ENCODE data around the gene CSNK1A1L. TPM values are rescaled to one million over a fixed set of nuclear protein-coding genes. Genes with fewer than 3 reads are reported as not detected.
A peak's percentile ranks its signal among the peaks of the same experiment; 100 is the strongest.

CSNK1A1L gene
- total and polyA plus RNA-seq, 11 donors = not detected

DNA sequence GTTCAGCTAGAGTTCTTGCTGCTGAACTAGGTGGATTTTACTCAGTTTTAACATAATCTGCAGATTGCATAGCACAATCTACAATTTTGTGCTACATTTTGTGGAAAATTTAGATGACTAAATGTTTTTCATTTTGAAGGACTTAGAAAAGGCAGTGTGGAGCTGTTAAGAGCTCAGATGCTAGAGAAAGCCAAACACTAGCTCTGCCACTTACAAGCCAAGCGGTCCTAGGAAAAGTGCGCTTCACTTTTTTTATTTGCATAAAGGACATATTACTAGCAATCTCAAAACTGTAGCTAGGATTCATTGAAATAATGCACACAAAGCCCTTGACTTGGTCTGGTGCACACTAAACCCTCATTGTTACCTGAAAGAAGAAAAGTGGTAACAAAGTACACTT, 8.1 kb upstream of the CSNK1A1L start:
- Histone ChIP-seq H3K4me1 (peaks cover 0 to 17% (median 4%) of the 10 kb centered on the region in 12 donors), H3K27me3 (no peaks in the 10 kb centered on the region), H3K36me3 (no peaks in the 10 kb centered on the region), H3K4me3 (no peak overlapping the region), H3K9me3 (no peaks in the 10 kb centered on the region), H3K27ac (no peak overlapping the region)
- ATAC-seq (no peak), DNase-seq (no peak)
- intact Hi-C loops (cut with DNase I) = loop anchor here in 1 of 10 donors (10.0 kb wide), 1 partner anchor 321 kb away; no protein-coding TSS in a partner anchor
- 91 to 99% (median 98%) methylated on average over 2 of the region's 2 CpGs for WGBS, 4 donors
- TF ChIP-seq, protein P1, sequence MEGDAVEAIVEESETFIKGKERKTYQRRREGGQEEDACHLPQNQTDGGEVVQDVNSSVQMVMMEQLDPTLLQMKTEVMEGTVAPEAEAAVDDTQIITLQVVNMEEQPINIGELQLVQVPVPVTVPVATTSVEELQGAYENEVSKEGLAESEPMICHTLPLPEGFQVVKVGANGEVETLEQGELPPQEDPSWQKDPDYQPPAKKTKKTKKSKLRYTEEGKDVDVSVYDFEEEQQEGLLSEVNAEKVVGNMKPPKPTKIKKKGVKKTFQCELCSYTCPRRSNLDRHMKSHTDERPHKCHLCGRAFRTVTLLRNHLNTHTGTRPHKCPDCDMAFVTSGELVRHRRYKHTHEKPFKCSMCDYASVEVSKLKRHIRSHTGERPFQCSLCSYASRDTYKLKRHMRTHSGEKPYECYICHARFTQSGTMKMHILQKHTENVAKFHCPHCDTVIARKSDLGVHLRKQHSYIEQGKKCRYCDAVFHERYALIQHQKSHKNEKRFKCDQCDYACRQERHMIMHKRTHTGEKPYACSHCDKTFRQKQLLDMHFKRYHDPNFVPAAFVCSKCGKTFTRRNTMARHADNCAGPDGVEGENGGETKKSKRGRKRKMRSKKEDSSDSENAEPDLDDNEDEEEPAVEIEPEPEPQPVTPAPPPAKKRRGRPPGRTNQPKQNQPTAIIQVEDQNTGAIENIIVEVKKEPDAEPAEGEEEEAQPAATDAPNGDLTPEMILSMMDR (IDR thresholded peaks at IDR 0.05) = no peak
- no peak for TF ChIP-seq POLR2A (IDR thresholded peaks at IDR 0.05)

DNA sequence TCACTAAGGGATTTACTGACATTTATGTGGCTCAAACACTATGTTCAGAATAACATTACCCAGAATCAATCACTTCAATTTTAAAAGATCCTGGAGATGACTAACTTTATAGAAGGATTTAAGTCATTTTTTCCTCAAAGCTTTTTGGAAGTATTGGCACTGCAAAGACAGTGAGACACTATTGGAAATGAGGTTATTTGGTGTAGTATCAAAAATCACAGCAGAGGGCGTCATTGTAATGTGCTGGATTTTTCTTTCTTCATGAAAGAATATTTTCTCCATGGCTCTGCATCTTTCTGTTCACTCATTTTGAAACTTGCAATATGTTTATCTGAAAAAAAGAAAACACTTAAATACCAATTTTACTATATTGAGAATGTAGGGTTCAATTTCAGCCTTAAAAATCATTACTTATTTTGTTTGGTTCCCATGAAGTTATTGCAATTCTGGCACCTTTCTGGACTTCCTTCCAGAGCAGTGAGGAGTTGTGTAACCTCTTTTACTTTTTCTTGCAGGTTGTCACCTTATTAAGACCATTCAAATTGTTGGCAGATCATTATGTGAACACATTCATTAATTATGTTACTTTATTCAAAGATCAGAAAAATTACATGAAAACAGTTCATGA, 3.7 kb upstream of the CSNK1A1L start:
- TF ChIP-seq, protein P1 (IDR thresholded peaks at IDR 0.05) = peak; percentile 38 to 83 (median 69)
- no peak for TF ChIP-seq POLR2A (IDR thresholded peaks at IDR 0.05)
- Histone ChIP-seq H3K27me3 (no peaks in the 10 kb centered on the region), H3K4me3 (no peak overlapping the region), H3K36me3 (no peaks in the 10 kb centered on the region), H3K9me3 (no peaks in the 10 kb centered on the region), H3K4me1 (peaks cover 0 to 7% (median 0%) of the 10 kb centered on the region in 12 donors), H3K27ac (no peak overlapping the region)
- WGBS, 4 donors = 0 to 8% (median 2%) methylated on average over 1 of the region's 1 CpG
- DNase-seq = no peak
- ATAC-seq = peak; percentile 52 to 74 (median 58)
- intact Hi-C loops (cut with DNase I) = loop anchor here in 7 of 10 donors (1.0 to 10.0 kb wide), 4 partner anchors 186 to 494 kb away; no protein-coding TSS in a partner anchor

DNA sequence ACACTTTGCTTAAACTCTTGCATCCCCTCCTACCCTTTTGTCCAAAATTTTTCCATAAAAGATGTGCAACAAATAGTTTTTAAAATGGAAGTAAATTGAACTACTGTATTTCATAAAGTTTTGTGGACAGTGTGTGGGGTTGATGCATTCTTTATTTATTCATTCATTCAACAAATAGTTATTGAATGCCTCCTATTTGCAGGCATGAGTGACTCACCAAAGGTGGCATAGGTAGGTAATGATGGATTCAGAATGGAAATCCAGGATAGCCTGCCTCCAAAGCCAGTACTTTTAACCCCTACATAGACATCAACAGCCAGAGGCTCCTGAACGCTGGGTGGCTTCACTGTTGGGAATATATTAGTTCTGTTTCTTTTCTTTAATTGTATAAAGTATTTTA, 2.4 kb upstream of the CSNK1A1L start:
- Histone ChIP-seq H3K27me3 (no peaks in the 10 kb centered on the region), H3K27ac (no peak overlapping the region), H3K36me3 (no peaks in the 10 kb centered on the region), H3K4me3 (no peak overlapping the region), H3K9me3 (no peaks in the 10 kb centered on the region), H3K4me1 (peaks cover 0 to 7% (median 0%) of the 10 kb centered on the region in 12 donors)
- intact Hi-C loops (cut with DNase I) = loop anchor here in 7 of 10 donors (1.0 to 10.0 kb wide), 4 partner anchors 187 to 497 kb away; no protein-coding TSS in a partner anchor
- DNase-seq = no peak
- 80 to 89% (median 85%) methylated on average over 1 of the region's 1 CpG for WGBS, 4 donors
- ATAC-seq = no peak
- TF ChIP-seq, protein P1 (IDR thresholded peaks at IDR 0.05) = no peak
- no peak for TF ChIP-seq POLR2A (IDR thresholded peaks at IDR 0.05)

DNA sequence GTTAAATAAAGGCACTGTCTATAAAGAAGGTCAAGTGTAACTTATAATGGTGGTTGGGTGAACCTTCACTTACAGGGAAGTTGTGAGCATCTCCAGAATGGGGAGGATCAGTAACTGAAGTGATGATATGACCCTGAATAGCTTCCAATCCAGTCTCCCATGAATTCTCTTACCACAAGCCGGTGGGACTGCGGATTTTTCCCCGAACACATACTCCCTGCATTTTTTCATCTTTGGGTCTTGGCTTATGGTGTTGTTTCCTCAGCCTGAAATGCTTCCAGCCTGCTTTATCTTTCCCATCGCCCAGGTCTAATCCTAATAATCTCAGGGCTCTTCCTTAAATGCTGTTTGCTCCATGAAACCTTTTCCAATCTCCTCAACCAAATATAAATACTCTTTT, 2.0 kb upstream of the CSNK1A1L start:
- intact Hi-C loops (cut with DNase I) = loop anchor here in 3 of 10 donors (2.0 to 10.0 kb wide), 3 partner anchors 187 to 497 kb away; no protein-coding TSS in a partner anchor
- Histone ChIP-seq H3K9me3 (no peaks in the 10 kb centered on the region), H3K4me3 (no peak overlapping the region), H3K4me1 (peaks cover 0 to 7% (median 0%) of the 10 kb centered on the region in 12 donors), H3K27ac (no peak overlapping the region), H3K36me3 (no peaks in the 10 kb centered on the region), H3K27me3 (no peaks in the 10 kb centered on the region)
- 68 to 80% (median 70%) methylated on average over 4 of the region's 4 CpGs for WGBS, 4 donors
- TF ChIP-seq, protein P1 (IDR thresholded peaks at IDR 0.05) = no peak
- no peak for TF ChIP-seq POLR2A (IDR thresholded peaks at IDR 0.05)
- ATAC-seq = no peak
- no peak for DNase-seq

Data from heart left ventricle (tissue), 16 donors.